Osteocyte (in vitro differentiated cells): Measurements from ENCODE around the gene PRKAR1B. TPM values are rescaled to one million over a fixed set of nuclear protein-coding genes. Genes with fewer than 3 reads are reported as not detected.

Experiments
- DNase-seq: peaks from one replicate; pipeline ENCODE4 v3.0.0; 2021; ENCODE audit warnings: mixed read lengths; ENCODE audit not compliant: unreplicated experiment; ENCODE audit errors: extremely low spot score
- H3K27ac Mint-ChIP-seq: one replicate; pipeline ENCODE4 v1.8.0; 2021; ENCODE audit warnings: mild to moderate bottlenecking, mixed read lengths; ENCODE audit not compliant: unreplicated experiment
- H3K27me3 Mint-ChIP-seq: one replicate; pipeline ENCODE4 v1.8.0; 2021; ENCODE audit warnings: mixed read lengths; ENCODE audit not compliant: unreplicated experiment
- H3K36me3 Mint-ChIP-seq: one replicate; pipeline ENCODE4 v1.8.0; 2021; ENCODE audit warnings: mixed read lengths; ENCODE audit not compliant: unreplicated experiment
- H3K4me1 Mint-ChIP-seq: one replicate; pipeline ENCODE4 v1.8.0; 2021; ENCODE audit warnings: mixed read lengths; ENCODE audit not compliant: unreplicated experiment
- H3K4me3 Mint-ChIP-seq: one replicate; pipeline ENCODE4 v1.8.0; 2021; ENCODE audit warnings: mild to moderate bottlenecking, moderate library complexity, mixed read lengths; ENCODE audit not compliant: unreplicated experiment
- H3K9me3 Mint-ChIP-seq: one replicate; pipeline ENCODE4 v1.8.0; 2021; ENCODE audit warnings: mixed read lengths; ENCODE audit not compliant: unreplicated experiment
- total RNA-seq: library from RNA; stranded (reverse); gene quantifications from 2 replicates; pipeline ENCODE4 v1.2.1, GENCODE V29; 2021
- TF ChIP-seq, protein P1 (sequence below): fragments of 200-600 bp; sonication (generic); IDR thresholded peaks from 2 replicates; pipeline ENCODE4 v1.5.0; 2021; ENCODE audit warnings: antibody characterized with exemption, mild to moderate bottlenecking, moderate library complexity

The PRKAR1B gene
- total RNA-seq, 1 donor from 2014 or later: 12.0 TPM

DNA sequence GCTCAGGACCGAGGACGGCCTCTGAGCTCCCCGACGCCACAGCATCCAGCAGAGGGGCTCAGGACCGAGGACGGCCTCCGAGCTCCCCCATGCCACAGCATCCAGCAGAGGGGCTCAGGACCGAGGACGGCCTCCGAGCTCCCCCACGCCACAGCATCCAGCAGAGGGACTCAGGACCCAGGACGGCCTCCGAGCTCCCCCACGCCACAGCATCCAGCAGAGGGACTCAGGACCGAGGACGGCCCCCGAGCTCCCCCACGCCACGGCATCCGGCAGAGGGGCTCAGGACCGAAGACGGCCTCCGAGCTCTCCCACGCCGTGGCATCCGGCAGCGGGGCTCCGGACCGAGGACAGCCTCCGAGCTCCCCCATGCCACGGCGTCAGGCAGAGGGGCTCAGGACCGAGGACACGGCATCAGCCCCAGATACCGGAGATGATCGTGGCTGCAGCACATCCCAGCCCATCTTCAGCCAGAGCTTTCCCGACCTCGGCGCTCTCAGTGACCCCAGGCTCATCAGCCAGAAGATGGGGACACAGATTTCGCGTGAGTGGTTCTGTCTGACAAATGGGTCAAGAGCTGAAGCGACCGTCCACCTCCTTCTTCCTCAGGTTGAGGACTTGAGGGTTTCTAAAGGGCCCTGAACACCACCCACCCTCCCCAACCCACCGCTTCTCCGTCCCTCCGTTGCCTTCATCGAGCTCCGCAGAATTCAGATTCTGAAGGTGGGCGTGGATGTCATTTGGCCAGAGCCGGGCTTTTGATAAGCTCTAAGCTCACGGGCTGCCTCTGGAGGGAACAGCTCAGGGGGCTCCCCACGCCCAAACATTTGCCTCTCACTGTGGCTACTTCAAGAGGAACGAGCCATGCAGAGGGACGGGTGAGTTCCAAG, 56.3 kb downstream of the PRKAR1B start:
- H3K27ac Mint-ChIP-seq: no peak overlapping the region
- no peak overlapping the region for H3K4me3 Mint-ChIP-seq
- peaks cover 5% of the 10 kb centered on the region for H3K36me3 Mint-ChIP-seq
- DNase-seq: no peak
- peaks cover 10% of the 10 kb centered on the region for H3K4me1 Mint-ChIP-seq
- no peaks in the 10 kb centered on the region for H3K9me3 Mint-ChIP-seq
- no peaks in the 10 kb centered on the region for H3K27me3 Mint-ChIP-seq
- TF ChIP-seq, protein P1, sequence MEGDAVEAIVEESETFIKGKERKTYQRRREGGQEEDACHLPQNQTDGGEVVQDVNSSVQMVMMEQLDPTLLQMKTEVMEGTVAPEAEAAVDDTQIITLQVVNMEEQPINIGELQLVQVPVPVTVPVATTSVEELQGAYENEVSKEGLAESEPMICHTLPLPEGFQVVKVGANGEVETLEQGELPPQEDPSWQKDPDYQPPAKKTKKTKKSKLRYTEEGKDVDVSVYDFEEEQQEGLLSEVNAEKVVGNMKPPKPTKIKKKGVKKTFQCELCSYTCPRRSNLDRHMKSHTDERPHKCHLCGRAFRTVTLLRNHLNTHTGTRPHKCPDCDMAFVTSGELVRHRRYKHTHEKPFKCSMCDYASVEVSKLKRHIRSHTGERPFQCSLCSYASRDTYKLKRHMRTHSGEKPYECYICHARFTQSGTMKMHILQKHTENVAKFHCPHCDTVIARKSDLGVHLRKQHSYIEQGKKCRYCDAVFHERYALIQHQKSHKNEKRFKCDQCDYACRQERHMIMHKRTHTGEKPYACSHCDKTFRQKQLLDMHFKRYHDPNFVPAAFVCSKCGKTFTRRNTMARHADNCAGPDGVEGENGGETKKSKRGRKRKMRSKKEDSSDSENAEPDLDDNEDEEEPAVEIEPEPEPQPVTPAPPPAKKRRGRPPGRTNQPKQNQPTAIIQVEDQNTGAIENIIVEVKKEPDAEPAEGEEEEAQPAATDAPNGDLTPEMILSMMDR: no peak

DNA sequence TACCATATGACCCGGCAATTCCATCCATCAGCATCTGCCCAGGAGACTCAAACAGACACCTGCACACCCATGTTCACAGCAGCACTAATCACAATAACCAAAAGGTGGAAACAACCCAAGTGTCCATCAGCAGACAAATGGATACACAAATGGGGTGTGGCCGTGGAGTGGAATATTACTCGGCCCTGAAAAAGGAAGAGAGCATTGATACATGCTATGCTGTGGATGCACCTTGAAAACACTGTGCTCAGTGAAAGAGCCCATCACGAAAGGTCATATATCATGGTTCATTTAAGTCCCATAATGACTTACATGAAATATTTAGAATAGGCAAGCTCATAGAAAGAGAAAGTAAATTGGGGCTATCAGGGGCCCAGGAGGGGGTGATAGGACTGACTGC, 58.1 kb downstream of the PRKAR1B start:
- H3K4me3 Mint-ChIP-seq: no peak overlapping the region
- TF ChIP-seq, protein P1: no peak
- peak overlapping the region; percentile 6 for H3K27ac Mint-ChIP-seq
- peaks cover 23% of the 10 kb centered on the region for H3K4me1 Mint-ChIP-seq
- no peaks in the 10 kb centered on the region for H3K27me3 Mint-ChIP-seq
- no peaks in the 10 kb centered on the region for H3K9me3 Mint-ChIP-seq
- peaks cover 3% of the 10 kb centered on the region for H3K36me3 Mint-ChIP-seq
- no peak for DNase-seq

DNA sequence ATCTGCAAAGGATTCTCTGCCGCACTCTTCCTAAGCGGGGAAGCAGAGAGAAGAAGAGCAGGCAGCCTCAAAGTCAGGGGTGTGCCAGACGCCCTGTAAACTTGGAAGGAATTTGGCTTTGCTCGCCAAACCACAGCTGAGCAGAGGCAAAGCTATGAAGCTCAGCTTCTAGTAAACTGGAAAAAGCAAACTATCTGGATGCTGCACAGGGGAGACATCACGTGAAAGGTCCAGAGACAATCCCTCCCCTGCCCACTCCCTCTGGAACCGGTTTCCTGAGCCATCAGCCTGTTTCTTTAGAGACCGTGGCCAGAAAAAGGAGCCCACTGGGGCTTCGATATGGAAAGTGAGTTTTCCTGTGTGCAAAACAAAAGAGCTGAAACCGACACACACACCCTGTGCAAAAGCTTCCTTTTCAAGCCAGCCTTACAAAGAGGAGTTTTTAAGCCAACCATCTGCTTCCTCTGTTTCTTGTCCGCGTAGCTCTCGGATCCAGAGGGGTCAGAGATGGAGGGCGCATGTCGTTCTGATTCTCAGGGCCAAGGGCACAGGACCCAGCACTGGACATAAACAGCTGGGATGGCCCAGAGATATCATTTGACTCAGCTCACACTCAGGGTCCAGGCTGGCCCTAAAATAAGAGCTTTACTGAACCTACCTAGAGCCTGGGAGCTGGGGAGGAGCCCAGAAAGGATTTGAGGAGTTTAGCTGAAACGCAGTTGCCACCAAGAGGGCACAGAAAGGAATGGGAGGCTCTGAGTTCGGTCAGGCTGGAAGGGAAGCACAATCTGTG, 58.7 kb downstream of the PRKAR1B start:
- Mint-ChIP-seq H3K36me3 (peaks cover 3% of the 10 kb centered on the region), H3K27me3 (no peaks in the 10 kb centered on the region), H3K4me1 (peaks cover 27% of the 10 kb centered on the region), H3K4me3 (no peak overlapping the region), H3K9me3 (no peaks in the 10 kb centered on the region), H3K27ac (peak overlapping the region; percentile 6)
- DNase-seq: no peak
- TF ChIP-seq, protein P1: no peak

DNA sequence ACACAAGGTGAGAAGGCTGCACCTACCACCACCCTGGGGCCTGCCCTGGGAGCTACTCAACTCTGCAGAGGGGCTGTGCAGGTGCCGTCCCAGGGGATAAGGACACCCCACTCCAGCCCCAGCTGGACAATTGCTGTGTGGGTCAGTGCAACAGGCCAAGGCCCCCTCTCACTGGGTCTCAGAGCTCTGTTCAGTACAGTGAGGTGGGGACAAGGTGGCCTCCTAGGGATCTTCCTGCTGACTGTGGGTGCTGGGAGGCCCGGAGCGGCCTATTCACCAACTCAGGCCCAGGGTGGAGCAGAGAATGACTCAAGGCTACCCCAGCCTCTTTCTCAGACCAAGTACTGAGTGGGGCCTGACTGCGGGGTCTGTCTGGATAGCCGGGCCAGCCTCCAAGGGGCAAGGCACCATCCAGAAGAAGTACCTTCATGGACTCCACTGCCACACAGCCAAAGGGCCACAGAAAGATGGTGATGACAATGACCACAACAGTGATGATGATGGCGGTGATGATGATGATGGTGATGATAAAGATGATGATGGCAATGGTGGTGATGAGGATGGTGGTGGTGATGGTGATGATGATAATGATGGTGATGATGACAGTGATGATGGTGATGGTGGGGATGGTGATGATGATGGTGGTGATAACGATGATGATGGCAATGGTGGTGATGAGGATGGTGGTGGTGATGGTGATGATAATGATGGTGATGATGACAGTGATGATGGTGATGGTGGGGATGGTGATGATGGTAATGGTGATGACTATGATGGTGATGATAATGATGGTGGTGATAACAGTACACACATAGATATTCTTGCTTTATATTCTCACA, 60.4 kb downstream of the PRKAR1B start:
- Mint-ChIP-seq H3K4me3 (no peak overlapping the region), H3K9me3 (no peaks in the 10 kb centered on the region), H3K36me3 (peaks cover 3% of the 10 kb centered on the region), H3K27ac (peak overlapping the region; percentile 82), H3K27me3 (no peaks in the 10 kb centered on the region), H3K4me1 (peaks cover 31% of the 10 kb centered on the region)
- no peak for DNase-seq
- TF ChIP-seq, protein P1: no peak
